Hematopoietic multipotent progenitor cell treated with erythropoietin and hydrocortisone succinate and interleukin-3 and kit ligand, for 15 days (in vitro differentiated cells): ENCODE measurements around the gene SURF4.

Experiments used
- DNase-seq: peaks from one replicate; pipeline ENCODE4 v3.0.0-alpha.2; 2015; ENCODE audit warnings: low spot score

The SURF4 gene

GRCh38 chr9:133375724-133376654, at the start of gene SURF4, which contains the start of gene STKLD1:
TSS of gene SURF4 (minus strand) at chr9:133376060. CDS start at chr9:133375969, 91 bp downstream.
TSS of gene STKLD1 (plus strand) at chr9:133376366. CDS start at chr9:133376474, 108 bp downstream.
- peak; percentile 95 for DNase-seq

DNA sequence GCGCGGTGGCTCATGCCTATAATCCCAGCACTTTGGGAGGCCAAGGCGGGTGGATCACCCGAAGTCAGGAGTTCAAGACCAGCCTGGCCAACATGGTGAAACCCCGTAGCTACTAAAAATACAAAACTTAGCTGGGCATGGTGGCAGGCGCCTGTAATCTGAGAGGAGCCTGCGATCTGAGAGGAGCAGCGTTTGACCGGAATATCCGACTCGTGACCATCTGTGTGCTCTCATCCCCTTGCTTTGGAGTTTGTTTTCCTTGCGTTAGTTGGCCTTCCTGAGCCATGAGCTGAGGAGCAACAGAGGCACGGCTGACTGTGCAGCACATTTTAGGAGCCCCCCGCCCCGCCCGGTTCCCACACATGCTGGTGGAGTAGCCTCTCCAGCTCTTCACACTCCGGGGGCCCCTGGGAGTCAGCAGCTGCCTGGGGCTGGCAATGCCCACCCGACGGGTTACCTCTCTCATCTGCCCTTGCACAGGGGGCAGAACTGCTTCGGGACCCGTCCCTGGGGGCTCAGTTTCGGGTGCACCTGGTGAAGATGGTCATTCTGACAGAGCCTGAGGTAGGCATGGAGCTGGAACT, 49.3 kb upstream of the SURF4 start:
- DNase-seq: no peak

- DNase-seq: no peak
Measured at GRCh38 chr9:133424187-133424586, 48.3 kb upstream of the SURF4 start.

DNA sequence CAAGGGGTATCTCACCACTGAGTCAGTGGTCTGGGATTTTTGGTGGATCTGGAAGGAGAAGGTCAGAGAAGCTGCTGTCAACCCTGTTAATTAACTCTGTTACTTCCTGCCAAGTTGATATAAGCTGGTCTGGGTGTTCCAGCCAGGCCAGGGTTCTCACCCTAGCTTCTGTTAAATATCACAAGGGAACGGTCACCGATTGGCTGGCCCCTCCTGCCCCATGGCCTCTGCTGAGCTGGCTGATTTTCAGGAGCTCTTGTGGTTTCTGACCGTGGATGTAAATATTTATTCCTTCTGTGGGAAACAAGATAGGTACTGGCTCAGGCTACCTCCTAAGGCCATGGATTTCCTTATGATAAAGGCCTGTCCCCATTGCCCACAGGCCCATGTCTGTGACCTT, 47.4 kb upstream of the SURF4 start:
- DNase-seq: no peak

DNA sequence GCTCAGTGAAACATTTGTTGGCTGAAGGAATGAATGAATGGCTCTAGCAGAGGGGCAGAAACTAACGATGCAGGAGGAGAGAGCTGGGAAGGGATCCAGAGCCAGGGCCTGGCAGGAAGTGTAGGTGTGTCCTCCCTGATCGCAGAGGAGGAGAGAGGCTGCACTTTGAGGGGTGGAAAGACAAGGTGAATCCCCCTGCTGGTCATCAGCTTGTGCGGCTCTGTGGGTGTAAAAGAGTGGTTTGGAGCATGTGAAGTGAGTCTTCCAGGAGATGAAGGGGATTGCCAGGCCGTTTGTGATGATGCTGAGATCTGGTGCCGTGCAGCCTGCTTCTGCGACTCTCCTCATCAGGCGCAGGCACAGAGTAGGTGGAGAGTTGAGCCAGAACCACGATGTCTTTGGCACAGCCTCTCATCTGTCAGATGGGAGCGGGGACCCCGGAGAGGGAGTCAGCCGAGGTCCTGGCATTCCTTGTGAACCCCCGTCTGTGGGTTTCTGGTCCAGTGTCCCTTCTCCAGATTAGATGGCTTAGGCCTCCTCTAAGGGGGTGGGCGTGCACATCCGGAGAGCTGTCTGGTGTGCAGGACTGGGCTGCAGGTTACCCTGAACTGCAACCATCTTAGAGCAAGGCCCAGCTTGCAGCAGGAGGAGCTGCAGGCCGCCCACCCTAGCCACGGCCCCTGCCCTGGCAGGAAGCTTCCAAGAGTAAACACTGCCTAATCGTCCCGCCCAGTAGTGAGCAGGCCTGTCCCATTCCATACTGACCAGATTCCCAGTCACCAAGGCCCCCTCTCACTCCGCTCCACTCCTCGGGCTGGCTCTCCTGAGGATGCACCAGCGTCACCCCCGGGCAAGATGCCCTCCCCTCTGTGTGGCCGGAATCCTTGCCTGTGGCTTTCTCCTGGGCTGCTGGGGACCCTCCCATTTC, 46.0 kb upstream of the SURF4 start, which contains the start of gene ADAMTS13:
ADAMTS13 (plus strand) TSS at position 753 of the 928 bp plus-strand sequence; CDS start at position 830, 77 bp downstream.
- DNase-seq: no peak

- no peak for DNase-seq
Measured at GRCh38 chr9:133420392-133420827, 44.5 kb upstream of the SURF4 start.

- DNase-seq: peak; percentile 23
Measured at GRCh38 chr9:133419005-133419404, 43.1 kb upstream of the SURF4 start.

GRCh38 chr9:133417541-133418461, 41.9 kb upstream of the SURF4 start, which contains the start of gene REXO4:
TSS of gene REXO4 (minus strand) at chr9:133418010. CDS start at chr9:133417844, 166 bp downstream.
- DNase-seq: peak; percentile 77

DNA sequence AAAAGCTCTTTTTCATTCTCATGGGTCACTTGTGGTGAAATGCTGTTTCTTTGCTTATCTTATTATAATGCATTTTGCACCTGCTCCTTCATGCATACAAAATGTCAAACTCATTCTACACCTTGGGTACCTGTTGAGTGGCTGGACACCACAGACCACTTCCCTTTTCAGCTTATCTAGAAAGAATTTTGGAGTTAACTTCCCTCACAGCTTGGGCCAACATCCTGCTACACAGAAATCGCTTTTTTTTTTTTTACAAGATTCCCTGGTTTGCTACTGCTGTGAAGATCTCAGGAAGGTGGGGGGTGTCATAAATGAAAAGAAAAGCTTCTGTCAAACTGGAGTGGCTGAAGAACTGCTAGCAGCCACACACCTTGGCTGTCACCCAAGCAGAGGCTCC, 39.3 kb upstream of the SURF4 start:
- DNase-seq: no peak

DNA sequence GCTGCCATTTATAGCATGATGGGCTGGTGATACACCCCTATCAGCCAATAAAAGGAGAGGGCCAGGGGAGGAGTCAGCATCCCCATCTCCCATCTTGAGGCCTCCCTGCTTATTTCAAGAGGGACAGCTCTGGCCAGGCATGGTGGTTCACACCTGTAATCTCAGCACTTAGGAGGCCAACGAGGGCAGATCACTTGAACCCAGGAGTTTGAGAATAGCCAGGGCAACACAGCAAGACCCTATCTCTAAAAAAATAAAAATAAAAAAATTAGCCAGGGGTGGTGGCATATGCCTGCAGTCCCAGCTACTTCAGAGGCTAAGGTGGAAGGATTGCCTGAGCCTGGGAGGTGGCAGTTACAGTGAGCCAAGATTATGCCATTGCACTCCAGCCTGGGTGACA, 32.2 kb upstream of the SURF4 start:
- DNase-seq: no peak

- peak; percentile 76 for DNase-seq
Measured at GRCh38 chr9:133406480-133407307, 30.8 kb upstream of the SURF4 start.

DNA sequence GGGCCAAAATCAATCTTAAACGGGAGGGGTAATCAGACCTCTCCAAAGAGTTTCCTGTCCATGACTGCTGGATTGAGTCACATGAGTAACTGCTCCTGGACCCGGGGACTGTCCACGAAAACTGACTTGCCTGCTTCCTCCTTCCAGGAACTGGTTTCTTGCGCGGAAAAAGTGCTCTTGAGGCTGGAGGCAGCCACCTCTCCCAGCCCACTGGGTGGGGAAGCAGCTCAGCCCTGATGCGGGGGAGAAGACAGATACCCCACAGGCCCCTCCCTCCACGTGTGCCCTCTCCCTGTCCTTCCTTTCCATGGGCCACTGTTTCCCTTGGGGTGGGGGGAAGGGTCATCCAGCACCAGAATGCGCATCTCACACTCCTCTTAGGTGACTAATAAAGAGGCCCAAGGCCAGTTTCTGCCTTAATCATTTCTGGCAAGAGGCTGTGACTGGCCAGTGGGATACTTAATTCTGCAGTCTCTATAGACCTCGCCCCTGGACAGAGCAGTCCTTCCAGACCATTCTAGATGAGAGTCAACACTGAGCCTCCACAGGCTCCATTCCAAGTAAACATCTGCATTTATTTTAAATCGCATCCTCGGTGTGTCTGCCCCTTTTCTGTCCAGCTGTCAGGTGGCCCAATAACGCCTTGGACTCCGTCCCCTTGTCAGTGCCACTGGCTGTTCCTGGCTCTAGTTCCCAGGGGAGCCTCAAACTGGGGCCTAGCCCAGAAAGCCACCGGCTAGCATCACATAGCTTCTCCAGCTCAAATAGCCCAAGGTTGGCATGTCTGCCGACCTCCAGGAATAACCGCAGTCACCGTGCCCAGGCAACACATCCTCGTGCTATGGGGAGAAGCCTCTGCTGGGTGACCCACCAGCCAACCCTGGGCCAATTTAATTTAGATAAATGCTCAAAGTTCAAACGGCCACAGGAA, 29.9 kb upstream of the SURF4 start:
- no peak for DNase-seq

DNA sequence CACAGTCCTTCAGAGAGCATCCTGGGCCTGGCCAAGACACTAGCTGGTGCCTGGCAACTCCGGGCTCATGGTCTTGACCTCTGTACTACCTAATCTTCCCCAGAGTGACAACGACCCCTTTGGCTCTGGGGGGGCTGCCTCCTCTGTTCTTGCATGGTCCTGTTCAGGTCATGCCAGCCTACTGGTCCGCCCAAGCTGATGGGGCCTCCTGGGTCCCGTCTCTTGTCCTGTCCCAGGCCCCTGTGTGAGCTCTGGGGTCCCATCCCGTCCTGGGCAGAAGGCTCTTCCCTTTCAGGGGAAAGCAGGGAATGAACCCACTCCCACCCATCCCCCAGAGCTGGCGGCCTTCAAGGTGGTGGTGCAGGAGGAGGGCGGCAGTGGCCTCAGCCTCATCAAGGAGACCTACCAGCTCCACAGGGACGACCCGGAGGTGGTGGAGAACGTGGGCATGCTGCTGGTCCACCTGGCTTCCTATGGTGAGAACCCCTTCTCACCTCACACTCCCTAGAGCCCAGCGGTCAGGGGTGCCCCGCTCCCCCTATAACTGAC, 28.7 kb upstream of the SURF4 start:
- DNase-seq: no peak

DNA sequence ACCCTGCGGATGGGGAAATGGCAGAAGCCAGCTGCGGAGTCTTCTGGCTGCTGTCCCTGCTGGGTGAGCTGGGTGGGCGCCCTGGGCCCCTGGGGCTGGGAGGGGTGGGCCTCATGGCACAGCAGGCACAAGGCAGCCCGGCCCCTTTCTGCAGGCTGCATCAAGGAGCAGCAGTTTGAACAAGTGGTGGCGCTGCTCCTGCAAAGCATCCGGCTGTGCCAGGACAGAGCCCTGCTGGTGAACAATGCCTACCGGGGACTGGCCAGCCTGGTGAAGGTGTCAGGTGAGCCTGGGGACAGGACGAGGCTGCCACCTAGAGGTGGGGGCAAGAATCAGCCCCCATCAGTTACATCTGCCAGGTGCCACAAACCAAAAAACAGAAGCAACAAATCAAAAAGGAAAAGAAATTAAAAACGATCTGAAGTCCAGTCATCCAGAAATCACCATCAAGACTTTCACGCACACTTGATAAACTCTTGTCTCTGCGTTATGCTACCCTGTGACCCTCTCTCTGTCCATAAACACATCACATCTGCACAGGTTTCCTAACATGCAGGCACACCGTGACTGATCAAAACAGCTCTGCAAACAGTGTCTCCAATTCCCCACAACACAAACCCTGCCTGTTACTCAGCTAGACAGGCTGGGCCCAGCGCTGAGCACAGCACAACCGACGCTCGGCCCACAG, 28.1 kb upstream of the SURF4 start:
- DNase-seq: peak; percentile 62

DNA sequence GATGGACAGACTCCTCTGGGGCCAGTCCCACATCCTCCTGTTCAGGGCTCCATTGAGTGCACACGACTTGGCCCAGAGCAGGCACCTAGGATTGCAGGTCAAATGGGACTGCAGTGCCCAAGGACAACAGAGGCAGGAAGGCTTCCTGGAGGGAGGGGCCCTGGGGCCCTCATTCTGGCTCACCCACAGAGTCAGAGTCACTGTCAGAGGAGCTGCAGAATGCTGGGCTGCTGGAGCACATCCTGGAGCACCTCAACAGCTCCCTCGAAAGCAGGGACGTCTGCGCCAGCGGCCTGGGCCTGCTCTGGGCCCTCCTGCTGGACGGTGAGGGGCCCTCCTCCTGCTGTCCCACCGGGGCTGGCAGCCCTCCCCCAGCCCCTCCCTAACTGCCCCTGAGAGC, 26.8 kb upstream of the SURF4 start:
- DNase-seq: no peak

DNA sequence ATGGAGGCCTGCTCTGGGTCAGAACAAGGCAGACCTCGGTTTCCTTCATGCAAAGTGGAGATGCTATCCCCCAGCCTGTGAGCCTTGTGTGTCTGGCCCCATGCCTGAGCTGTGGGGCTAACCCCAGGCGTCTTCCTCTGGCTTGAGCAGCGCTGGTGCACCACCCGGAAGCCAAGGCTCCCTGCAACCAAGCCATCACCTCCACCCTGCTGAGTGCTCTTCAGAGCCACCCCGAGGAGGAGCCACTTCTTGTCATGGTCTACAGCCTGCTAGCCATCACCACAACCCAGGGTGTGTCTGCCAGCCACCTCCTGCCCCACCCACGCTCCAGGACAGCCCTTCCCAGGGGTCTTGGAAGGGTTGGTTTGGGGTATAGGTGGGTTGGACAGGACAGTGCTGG, 25.7 kb upstream of the SURF4 start:
- DNase-seq: no peak

DNA sequence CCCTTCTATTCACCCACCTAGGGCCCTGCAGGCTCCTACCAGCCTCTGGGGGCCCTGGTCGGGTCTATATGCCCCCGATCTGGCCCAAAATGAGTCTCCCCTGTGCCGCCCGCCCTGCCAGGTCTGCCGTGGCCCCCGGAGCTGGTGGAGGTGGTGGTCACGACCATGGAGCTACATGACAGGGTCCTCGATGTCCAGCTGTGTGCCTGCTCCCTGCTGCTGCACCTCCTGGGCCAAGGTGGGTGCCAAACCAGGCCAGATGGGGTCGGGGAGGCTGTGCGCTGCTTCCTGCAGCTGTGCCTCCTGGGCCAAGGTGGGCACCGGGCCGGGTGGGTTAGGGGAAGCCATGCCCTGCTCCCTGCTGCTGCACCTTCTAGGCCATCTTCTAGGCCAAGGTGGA, 24.4 kb upstream of the SURF4 start:
- DNase-seq: no peak

DNA sequence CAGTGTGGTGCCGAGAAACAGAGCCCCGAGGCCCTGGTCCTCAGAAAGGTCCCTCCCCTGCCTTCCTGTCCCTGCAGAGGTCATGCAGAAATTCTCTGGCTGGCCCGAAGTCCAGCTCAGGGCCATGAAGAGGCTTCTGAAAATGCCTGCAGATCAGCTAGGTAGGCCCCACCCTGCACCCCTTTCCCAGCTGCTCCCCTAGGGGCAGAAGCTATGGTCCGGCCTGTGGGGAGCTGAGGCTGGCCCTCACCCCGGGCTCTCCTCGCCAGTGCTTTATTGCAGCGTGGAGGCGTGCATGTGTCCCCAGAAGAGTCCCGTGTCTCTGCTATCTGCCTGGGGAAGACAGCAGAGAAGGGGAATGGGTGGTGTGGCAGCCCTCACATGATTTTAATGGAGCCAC, 22.0 kb upstream of the SURF4 start:
- DNase-seq: no peak
